Measurements from ENCODE around the gene LY6G5B.

DNA sequence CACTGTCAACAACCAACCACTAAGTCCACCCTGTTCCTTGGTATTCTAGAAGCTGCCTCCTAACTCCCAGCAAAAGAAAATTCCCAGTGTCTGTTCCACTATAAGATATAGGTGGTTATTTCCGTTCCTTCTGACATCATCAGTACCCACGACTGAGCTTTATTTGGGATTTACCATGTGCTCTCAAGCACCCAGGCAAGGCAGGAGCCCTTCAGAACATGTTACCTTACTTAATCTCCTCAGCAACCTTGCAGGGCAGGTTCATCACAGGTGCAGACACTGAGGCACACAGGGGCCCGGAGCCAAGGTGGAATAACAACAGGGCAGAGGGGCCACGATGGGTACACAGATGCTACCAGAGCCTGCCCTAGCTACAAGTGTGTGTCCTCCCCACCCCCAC is 22.6 kb downstream of the LY6G5B start:
- TF ChIP-seq, protein P1, sequence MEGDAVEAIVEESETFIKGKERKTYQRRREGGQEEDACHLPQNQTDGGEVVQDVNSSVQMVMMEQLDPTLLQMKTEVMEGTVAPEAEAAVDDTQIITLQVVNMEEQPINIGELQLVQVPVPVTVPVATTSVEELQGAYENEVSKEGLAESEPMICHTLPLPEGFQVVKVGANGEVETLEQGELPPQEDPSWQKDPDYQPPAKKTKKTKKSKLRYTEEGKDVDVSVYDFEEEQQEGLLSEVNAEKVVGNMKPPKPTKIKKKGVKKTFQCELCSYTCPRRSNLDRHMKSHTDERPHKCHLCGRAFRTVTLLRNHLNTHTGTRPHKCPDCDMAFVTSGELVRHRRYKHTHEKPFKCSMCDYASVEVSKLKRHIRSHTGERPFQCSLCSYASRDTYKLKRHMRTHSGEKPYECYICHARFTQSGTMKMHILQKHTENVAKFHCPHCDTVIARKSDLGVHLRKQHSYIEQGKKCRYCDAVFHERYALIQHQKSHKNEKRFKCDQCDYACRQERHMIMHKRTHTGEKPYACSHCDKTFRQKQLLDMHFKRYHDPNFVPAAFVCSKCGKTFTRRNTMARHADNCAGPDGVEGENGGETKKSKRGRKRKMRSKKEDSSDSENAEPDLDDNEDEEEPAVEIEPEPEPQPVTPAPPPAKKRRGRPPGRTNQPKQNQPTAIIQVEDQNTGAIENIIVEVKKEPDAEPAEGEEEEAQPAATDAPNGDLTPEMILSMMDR (IDR thresholded peaks at IDR 0.05), result no peak
- TF ChIP-seq EP300 (IDR thresholded peaks at IDR 0.05), result no peak

Measured in sigmoid colon (tissue), 4 donors.